Measurements from ENCODE around the gene TSR1. TPM values are rescaled to one million over a fixed set of nuclear protein-coding genes. Genes with fewer than 3 reads are reported as not detected.

The TSR1 gene
- total RNA-seq, 1 experiment from 2014 or later = 74.3 TPM

GRCh38 chr17:2365132-2365531 is 28.9 kb upstream of the TSR1 start (continued):
- TF ChIP-seq MLX (CRISPR knock-in tag; IDR thresholded peaks at IDR 0.05) (no peak), TP53 (CRISPR knock-in tag; IDR thresholded peaks at IDR 0.05) (no peak), PREB (CRISPR knock-in tag; IDR thresholded peaks at IDR 0.05; ENCODE audit: borderline replicate concordance) (no peak)

- DNase-seq (ENCODE audit: low spot score) (no peak), ATAC-seq (no peak)
- Mint-ChIP-seq H3K9me3 (no peaks in the 10 kb centered on the region), H3K4me3 (no peak overlapping the region), H3K27me3 (ENCODE audit: low read depth) (no peaks in the 10 kb centered on the region), H3K36me3 (no peaks in the 10 kb centered on the region), H3K27ac (peak overlapping the region; percentile 8; the same call in 1 of the 2 replicates), H3K4me1 (peaks cover 5% of the 10 kb centered on the region)
- CTCF ChIA-PET = interaction anchor here (1.0 to 8.1 kb wide), 4 partner anchors 11 to 310 kb away, joined by 3 to 46 read pairs (median 17); partner anchors contain the start of gene HIC1
- POLR2A ChIA-PET = no interaction called here
- TF ChIP-seq PRRX2 (CRISPR knock-in tag; IDR thresholded peaks at IDR 0.05) = no peak
- TF ChIP-seq ZNF532 (CRISPR knock-in tag; IDR thresholded peaks at IDR 0.05; ENCODE audit: borderline replicate concordance) = no peak
- no peak for TF ChIP-seq ZNF425 (CRISPR knock-in tag; conservative IDR thresholded peaks at IDR 0.05)
- TF ChIP-seq GABPB1 (CRISPR knock-in tag; IDR thresholded peaks at IDR 0.05) = no peak
- TF ChIP-seq ATF2 (CRISPR knock-in tag; IDR thresholded peaks at IDR 0.05; ENCODE audit: borderline replicate concordance, low read depth) = no peak
- TF ChIP-seq SP1 (CRISPR knock-in tag; conservative IDR thresholded peaks at IDR 0.05) = no peak
- TF ChIP-seq RORB (CRISPR knock-in tag; IDR thresholded peaks at IDR 0.05) = no peak
- TF ChIP-seq E2F4 (CRISPR knock-in tag; IDR thresholded peaks at IDR 0.05; ENCODE audit: borderline replicate concordance, low read depth) = no peak
- TF ChIP-seq FOXJ3 (CRISPR knock-in tag; IDR thresholded peaks at IDR 0.05; ENCODE audit: borderline replicate concordance) = no peak
- TF ChIP-seq IRF1 (CRISPR knock-in tag; IDR thresholded peaks at IDR 0.05) = no peak
These were observed 28.5 kb upstream of the TSR1 start for GRCh38 chr17:2364763-2365116.
